GM12878 (cell line): Measurements from ENCODE around the gene LRRC8D.

Experiments used
- CHD4 ChIP-seq: fragments of 200-600 bp; sonication (generic); IDR thresholded peaks from 2 replicates; pipeline ENCODE4 v1.6.1; 2016; ENCODE audit warnings: mild to moderate bottlenecking
- CREB1 ChIP-seq: IDR thresholded peaks from 2 replicates; pipeline ENCODE4 v1.6.1; 2012; ENCODE audit warnings: low read depth, mild to moderate bottlenecking, inconsistent platforms
- CTCF ChIP-seq, 3 experiments: IDR thresholded peaks in 2 of 3; conservative IDR thresholded peaks in 1 of 3; 2 replicates each; pipeline ENCODE4 v1.5.1; 2011; ENCODE audit warnings: low read depth in 3 of 3, low read length in 3 of 3, mild to moderate bottlenecking in 3 of 3, control low read depth in 2 of 3, moderate library complexity in 2 of 3, inconsistent platforms in 1 of 3, mixed read lengths in 1 of 3; ENCODE audit not compliant: control insufficient read depth in 2 of 3, insufficient read depth in 1 of 3; ENCODE audit errors: extremely low read depth in 1 of 3
- E2F4 ChIP-seq: IDR thresholded peaks from 2 replicates; pipeline ENCODE4 v1.6.1; 2012; ENCODE audit warnings: low read depth, low read length, improper control_type of control experiment
- JUND ChIP-seq: IDR thresholded peaks from 2 replicates; pipeline ENCODE4 v1.6.1; 2012; ENCODE audit warnings: low read depth, mild to moderate bottlenecking, low read length, improper control_type of control experiment, moderate library complexity
- KDM1A ChIP-seq: fragments of 200-600 bp; sonication (generic); IDR thresholded peaks from 2 replicates; pipeline ENCODE4 v1.6.1; 2016; ENCODE audit warnings: borderline replicate concordance
- MAX ChIP-seq: IDR thresholded peaks from 2 replicates; pipeline ENCODE4 v1.6.1; 2012; ENCODE audit warnings: low read depth, low read length, improper control_type of control experiment
- MTA2 ChIP-seq: fragments of 450-650 bp; IDR thresholded peaks from 2 replicates; pipeline ENCODE4 v1.6.1; 2016; ENCODE audit warnings: low read depth, mild to moderate bottlenecking, moderate library complexity
- NBN ChIP-seq: fragments of 450-650 bp; IDR thresholded peaks from 2 replicates; pipeline ENCODE4 v1.6.1; 2016
- PBX3 ChIP-seq: IDR thresholded peaks from 2 replicates; pipeline ENCODE4 v1.6.1; 2011; ENCODE audit warnings: mild to moderate bottlenecking, low read depth, low read length, moderate library complexity; ENCODE audit not compliant: insufficient replicate concordance
- PKNOX1 ChIP-seq: fragments of 450-650 bp; IDR thresholded peaks from 2 replicates; pipeline ENCODE4 v1.6.1; 2016; ENCODE audit warnings: mild to moderate bottlenecking
- RAD21 ChIP-seq: IDR thresholded peaks from 2 replicates; pipeline ENCODE4 v1.6.1; 2011; ENCODE audit warnings: mild to moderate bottlenecking, low read depth, low read length, moderate library complexity; ENCODE audit not compliant: insufficient read depth
- SUPT20H ChIP-seq: IDR thresholded peaks from 2 replicates; pipeline ENCODE4 v1.6.1; 2011; ENCODE audit warnings: low read depth, mild to moderate bottlenecking, low read length, moderate library complexity, borderline replicate concordance; ENCODE audit not compliant: control insufficient read depth
- USF2 ChIP-seq: IDR thresholded peaks from 2 replicates; pipeline ENCODE4 v1.6.1; 2011; ENCODE audit warnings: low read depth, low read length, improper control_type of control experiment, borderline replicate concordance

GRCh38 chr1:89808441-89809117 is 12.3 kb upstream of the LRRC8D start:
- no peak for TF ChIP-seq NBN
- no peak for TF ChIP-seq PBX3
- no peak for TF ChIP-seq JUND
- TF ChIP-seq MAX: no peak
- no peak for TF ChIP-seq USF2
- no peak for TF ChIP-seq RAD21
- TF ChIP-seq SUPT20H: no peak
- TF ChIP-seq CREB1: no peak
- no peak for TF ChIP-seq CHD4
- TF ChIP-seq E2F4: no peak
- no peak for TF ChIP-seq PKNOX1
- TF ChIP-seq MTA2: no peak
- no peak for TF ChIP-seq KDM1A
- no peak for TF ChIP-seq CTCF (IDR thresholded peaks at IDR 0.05 in 2 of 3, conservative IDR thresholded peaks at IDR 0.05 in 1 of 3; ENCODE audit: control insufficient read depth in 2 of 3, extremely low read depth in 1 of 3, insufficient read depth in 1 of 3, low read depth in 3 of 3, low read length in 3 of 3)
